HepG2 (cell line): Measurements from ENCODE around the gene PRR29. TPM values are rescaled to one million over a fixed set of nuclear protein-coding genes. Genes with fewer than 3 reads are reported as not detected.
A peak's percentile ranks its signal among the peaks of the same experiment; 100 is the strongest.

Source experiments
- ATAC-seq: fragments of 200-7000 bp; cut with Tn5 transposase; 3 replicates; pipeline ENCODE4 v1.9.1; 2020; ENCODE audit warnings: mild to moderate bottlenecking, moderate library complexity
- BruUV-seq: library from RNA; stranded (reverse); fragments of 400-500 nt; replicated peaks from 2 replicates; lab custom pipeline; 2021; lab: Mats Ljungman, UMichigan
- CTCF ChIA-PET: fragments of 300-600 bp; formaldehyde crosslinking; extraction: SDS; loops from one replicate; lab custom pipeline; 2021; ENCODE audit warnings: low total read pairs, inconsistent platforms, low intra/inter-chr PET ratio; lab: Yijun Ruan, JAX
- POLR2A ChIA-PET: fragments of 350-600 bp; sonication (Branson Sonifier 250); formaldehyde crosslinking; loops from one replicate; lab custom pipeline; 2020; ENCODE audit warnings: antibody characterized with exemption, inconsistent platforms; lab: Yijun Ruan, JAX
- DNase-seq: peaks from one replicate; pipeline ENCODE4 v3.0.0-alpha.2; 2015; ENCODE audit warnings: low spot score
- FAIRE-seq: peaks from 3 replicates; lab custom pipeline; 2011; peaks lifted over from hg19 to GRCh38; lab: Jason Lieb, UNC
- H2AFZ ChIP-seq: one replicate; pipeline ENCODE4 v1.6.1; 2011; ENCODE audit warnings: low read length, inconsistent platforms
- H3K27ac ChIP-seq: fragments of 300-600 bp; 3 replicates; pipeline ENCODE4 v1.8.0; 2011; ENCODE audit warnings: mixed run types, mild to moderate bottlenecking, mixed read lengths, low read length, inconsistent platforms; ENCODE audit not compliant: insufficient read depth; ENCODE audit errors: extremely low read length
- H3K27me3 ChIP-seq, 2 experiments: fragments of 200-600 bp in 1 of 2; 2 replicates in 1 of 2; 3 replicates in 1 of 2; pipeline versions ENCODE4 v1.6.0 to v1.8.0; 2011; ENCODE audit warnings: low read length in 2 of 2, mild to moderate bottlenecking in 2 of 2, moderate library complexity in 2 of 2, inconsistent platforms in 1 of 2; ENCODE audit not compliant: insufficient read depth in 2 of 2, control insufficient read depth in 1 of 2
- H3K36me3 ChIP-seq, 2 experiments: fragments of 200-600 bp in 1 of 2; replicated peaks in 1 of 2; 2 replicates in 1 of 2; 3 replicates in 1 of 2; pipeline versions ENCODE4 v1.5.1 to v1.8.0; 2011; ENCODE audit warnings: low read length in 2 of 2, inconsistent platforms in 1 of 2; ENCODE audit not compliant: insufficient read depth in 2 of 2, control insufficient read depth in 1 of 2
- H3K4me1 ChIP-seq: 2 replicates; pipeline ENCODE4 v1.5.1; 2012; ENCODE audit warnings: low read length, inconsistent platforms; ENCODE audit not compliant: insufficient read depth
- H3K4me2 ChIP-seq: 2 replicates; pipeline ENCODE4 v1.6.0; 2011; ENCODE audit warnings: low read depth, low read length, inconsistent platforms
- H3K4me3 ChIP-seq, 3 experiments: fragments of 200-600 bp in 1 of 3; sonication (generic), shearing (Covaris generic) in 1 of 3; replicated peaks in 1 of 3; 2 replicates each; pipeline ENCODE4 v1.5.1; 2011 to 2016; ENCODE audit warnings: low read length in 3 of 3, inconsistent platforms in 2 of 3, low read depth in 2 of 3, mild to moderate bottlenecking in 2 of 3, control low read depth in 1 of 3, mixed read lengths in 1 of 3; ENCODE audit not compliant: insufficient read depth in 1 of 3
- H3K79me2 ChIP-seq: one replicate; pipeline ENCODE4 v1.6.1; 2011; ENCODE audit warnings: low read length, inconsistent platforms; ENCODE audit not compliant: insufficient read depth
- H3K9ac ChIP-seq: 2 replicates; pipeline ENCODE4 v1.6.0; 2011; ENCODE audit warnings: mild to moderate bottlenecking, low read depth, low read length, inconsistent platforms; ENCODE audit not compliant: insufficient read depth
- H3K9me3 ChIP-seq: 2 replicates; pipeline ENCODE4 v1.5.1; 2012; ENCODE audit warnings: mild to moderate bottlenecking, low read length
- H4K20me1 ChIP-seq: 2 replicates; pipeline ENCODE4 v1.6.0; 2011; ENCODE audit warnings: inconsistent platforms, mild to moderate bottlenecking, low read length, moderate library complexity; ENCODE audit not compliant: insufficient read depth
- ADNP ChIP-seq: sonication (generic); formaldehyde crosslinking; IDR thresholded peaks from 2 replicates; pipeline ENCODE4 v1.4.0; 2020; ENCODE audit warnings: missing genetic modification reagents
- ARHGAP35 ChIP-seq: sonication (generic); formaldehyde crosslinking; IDR thresholded peaks from 2 replicates; pipeline ENCODE4 v1.9.0; 2022; ENCODE audit warnings: mild to moderate bottlenecking, inconsistent platforms, moderate library complexity, missing genetic modification reagents, borderline replicate concordance
- ATF2 ChIP-seq: sonication (generic); formaldehyde crosslinking; IDR thresholded peaks from 2 replicates; pipeline ENCODE4 v1.4.0; 2020; ENCODE audit warnings: missing genetic modification reagents
- ESRRA ChIP-seq: sonication (generic); formaldehyde crosslinking; IDR thresholded peaks from 2 replicates; pipeline ENCODE4 v1.5.1; 2020; ENCODE audit warnings: mild to moderate bottlenecking, low read depth, missing genetic modification reagents
- HDAC1 ChIP-seq: sonication (generic); formaldehyde crosslinking; IDR thresholded peaks from 2 replicates; pipeline ENCODE4 v1.5.1; 2020; ENCODE audit warnings: mild to moderate bottlenecking, missing genetic modification reagents
- KDM1A ChIP-seq: IDR thresholded peaks from 2 replicates; pipeline ENCODE4 v1.6.1; 2016; ENCODE audit warnings: missing compliant biosample characterization
- MAZ ChIP-seq, 2 experiments: sonication (generic) in 1 of 2; formaldehyde crosslinking in 1 of 2; IDR thresholded peaks; 2 replicates each; pipeline versions ENCODE4 v1.5.0 to v1.6.1; 2012 to 2020; ENCODE audit warnings: low read depth in 2 of 2, mild to moderate bottlenecking in 2 of 2, borderline replicate concordance in 1 of 2, improper control_type of control experiment in 1 of 2, low read length in 1 of 2, missing genetic modification reagents in 1 of 2, moderate library complexity in 1 of 2
- TFDP1 ChIP-seq: IDR thresholded peaks from 2 replicates; pipeline ENCODE4 v1.6.1; 2016; ENCODE audit warnings: missing compliant biosample characterization, missing genetic modification reagents, borderline replicate concordance
- THAP8 ChIP-seq: sonication (generic); formaldehyde crosslinking; IDR thresholded peaks from 2 replicates; pipeline ENCODE4 v1.5.1; 2020; ENCODE audit warnings: missing genetic modification reagents, mild to moderate bottlenecking, borderline replicate concordance
- ZKSCAN8 ChIP-seq: IDR thresholded peaks from 2 replicates; pipeline ENCODE4 v1.6.1; 2016; ENCODE audit warnings: borderline replicate concordance, missing genetic modification reagents, missing compliant biosample characterization
- ZNF275 ChIP-seq: sonication (generic); formaldehyde crosslinking; IDR thresholded peaks from 2 replicates; pipeline ENCODE4 v1.8.0; 2022; ENCODE audit warnings: missing genetic modification reagents, mild to moderate bottlenecking, inconsistent platforms, borderline replicate concordance
- ZNF3 ChIP-seq: IDR thresholded peaks from 2 replicates; pipeline ENCODE4 v1.7.0; 2017; ENCODE audit warnings: inconsistent platforms
- ZNF335 ChIP-seq: sonication (generic); formaldehyde crosslinking; IDR thresholded peaks from 2 replicates; pipeline ENCODE4 v1.4.0; 2020; ENCODE audit warnings: missing genetic modification reagents
- ZNF441 ChIP-seq: sonication (generic); formaldehyde crosslinking; IDR thresholded peaks from 2 replicates; pipeline ENCODE4 v1.7.0; 2021; ENCODE audit warnings: missing genetic modification reagents, borderline replicate concordance
- ZNF629 ChIP-seq: sonication (generic); formaldehyde crosslinking; conservative IDR thresholded peaks from 2 replicates; pipeline ENCODE4 v1.5.0; 2020; ENCODE audit warnings: missing genetic modification reagents
- ZNF75D ChIP-seq: sonication (generic); formaldehyde crosslinking; IDR thresholded peaks from 2 replicates; pipeline ENCODE4 v1.8.1; 2023; ENCODE audit warnings: missing genetic modification reagents, mild to moderate bottlenecking, borderline replicate concordance
- ZNF768 ChIP-seq: sonication (generic); formaldehyde crosslinking; IDR thresholded peaks from 2 replicates; pipeline ENCODE4 v1.4.0; 2020; ENCODE audit warnings: missing genetic modification reagents
- WGBS: methylation state at CpG from one replicate; pipeline ENCODE4 v1.1.6; 2017; ENCODE audit warnings: low lambda C conversion rate; 5-methylcytosine and 5-hydroxymethylcytosine counted together
- in situ Hi-C: cut with HindIII; loops from 2 replicates; pipeline ENCODE4 v1.10.0; 2017; ENCODE audit warnings: low pct_unique_long_range_greater_than_20kb; ENCODE audit not compliant: extremely low pct_ligation_motif_present
- intact Hi-C: fragments of 100-400 bp; cut with micrococcal nuclease; formaldehyde crosslinking; loops from one replicate; pipeline ENCODE4 v1.10.0; 2022; ENCODE audit not compliant: unreplicated experiment
- polyA plus RNA-seq, 8 experiments: library from polyadenylated mRNA; depleted of rRNA in 3 of 8; stranded (reverse) in 7 of 8; unstranded in 1 of 8; fragments of >200 nt; fragmentation: Illumina TruSeq in 4 of 8; extraction: Trizol in 4 of 8; gene quantifications; 2 replicates each; pipeline versions ENCODE4 v1.2.1 to v1.2.3, GENCODE V29; 2011 to 2016; ENCODE audit warnings: low read depth in 4 of 8, missing spikeins in 1 of 8, mixed read lengths in 1 of 8; ENCODE audit not compliant: insufficient read depth in 1 of 8
- total RNA-seq, 5 experiments: library from RNA; depleted of rRNA; stranded (reverse); fragments of >200 nt; fragmentation: Illumina TruSeq; extraction: Trizol; gene quantifications; 2 replicates each; pipeline ENCODE4 v1.2.3, GENCODE V29; 2016; ENCODE audit warnings: low read depth in 1 of 5

The PRR29 gene
- total and polyA plus RNA-seq, 2 of the 13 experiments (the other 11 are each of a cell fraction or from before 2014, with no cell fraction given): 0.07 to 0.20 TPM

- no TSS peak for BruUV-seq
- Histone ChIP-seq H4K20me1 (no peaks in the 10 kb centered on the region), H3K9ac (no peak overlapping the region), H3K9me3 (no peaks in the 10 kb centered on the region), H3K36me3 (no peaks in the 10 kb centered on the region), H3K4me1 (peaks cover 59% of the 10 kb centered on the region), H3K4me3 (no peak overlapping the region), H3K4me2 (peak overlapping the region; percentile 76; the same call in 1 of the 2 replicates), H2AFZ (no peak overlapping the region), H3K79me2 (no peaks in the 10 kb centered on the region), H3K27ac (no peak overlapping the region), H3K27me3 (no peaks in the 10 kb centered on the region; a peak in 1 of 5 replicates)
- ChIA-PET POLR2A (interaction anchor here (0.7 to 1.8 kb wide), 5 partner anchors 17 to 120 kb away, joined by 3 to 9 read pairs (median 3); no protein-coding TSS in a partner anchor), CTCF (interaction anchor here (1.2 to 2.4 kb wide), 4 partner anchors 79 to 113 kb away, joined by 4 to 10 read pairs (median 10); partner anchors contain the start of genes CSHL1 and GH1)
- ATAC-seq: peak; percentile 6; the same call in 2 of the 3 replicates
- 47% methylated on average over 19 of the region's 19 CpGs for WGBS
- intact Hi-C loops: loop anchor here (5.0 kb wide), 1 partner anchor 108 kb away; the partner anchor contains the start of gene GH1
- no peak for DNase-seq
- no peak for FAIRE-seq
- in situ Hi-C loops: loop anchor here (5.0 kb wide), 1 partner anchor 107 kb away; the partner anchor contains the start of gene ERN1
- TF ChIP-seq MAZ (IDR thresholded peaks at IDR 0.05; ENCODE audit: borderline replicate concordance, low read depth, low read length) (no peak), MAZ (CRISPR knock-in tag; IDR thresholded peaks at IDR 0.05; ENCODE audit: low read depth) (no peak), ZKSCAN8 (CRISPR knock-in tag) (0 out of 2 replicates have a peak, but pooled peaks have one; percentile 9), ARHGAP35 (no peak), TFDP1 (CRISPR knock-in tag) (no peak), THAP8 (no peak), ADNP (peak; percentile 52; the same call in 1 of the 2 replicates), ZNF441 (no peak), ZNF768 (CRISPR knock-in tag) (peak; percentile 65; the same call in 1 of the 2 replicates), ATF2 (0 out of 2 replicates have a peak, but pooled peaks have one; percentile 14), ZNF3 (CRISPR knock-in tag) (peak; percentile 64; the same call in 1 of the 2 replicates), KDM1A (peak; percentile 77; the same call in 1 of the 2 replicates), ZNF75D (CRISPR knock-in tag) (0 out of 2 replicates have a peak, but pooled peaks have one; percentile 68), ESRRA (CRISPR knock-in tag) (0 out of 2 replicates have a peak, but pooled peaks have one; percentile 43), ZNF629 (CRISPR knock-in tag) (peak; percentile 95), HDAC1 (0 out of 2 replicates have a peak, but pooled peaks have one; percentile 19), ZNF275 (no peak), ZNF335 (CRISPR knock-in tag) (0 out of 2 replicates have a peak, but pooled peaks have one; percentile 18)
These were observed 26.9 kb downstream of the PRR29 start for GRCh38 chr17:64024781-64025731.
